ENCODE data around the gene COL18A1.

GRCh38 chr21:45504021-45504515, 99.1 kb downstream of the COL18A1 start:
- TF ChIP-seq CTCF (IDR thresholded peaks at IDR 0.05) (no peak), EZH2 (IDR thresholded peaks at IDR 0.05; ENCODE audit: borderline replicate concordance, insufficient read depth, low read depth, low read length, poor library complexity, severe bottlenecking) (no peak)
